HK-2 (cell line): ENCODE measurements around the gene MAGEA2B.
"Not testable (repeated sequence)": the region's sequence is repeated elsewhere in the genome, so short reads cannot be mapped to it uniquely, and the experiment has no call there.

Source experiments
- DNase-seq: peaks from one replicate; pipeline ENCODE4 v3.0.0-alpha.2; 2018; ENCODE audit not compliant: unreplicated experiment

MAGEA2B gene

DNA sequence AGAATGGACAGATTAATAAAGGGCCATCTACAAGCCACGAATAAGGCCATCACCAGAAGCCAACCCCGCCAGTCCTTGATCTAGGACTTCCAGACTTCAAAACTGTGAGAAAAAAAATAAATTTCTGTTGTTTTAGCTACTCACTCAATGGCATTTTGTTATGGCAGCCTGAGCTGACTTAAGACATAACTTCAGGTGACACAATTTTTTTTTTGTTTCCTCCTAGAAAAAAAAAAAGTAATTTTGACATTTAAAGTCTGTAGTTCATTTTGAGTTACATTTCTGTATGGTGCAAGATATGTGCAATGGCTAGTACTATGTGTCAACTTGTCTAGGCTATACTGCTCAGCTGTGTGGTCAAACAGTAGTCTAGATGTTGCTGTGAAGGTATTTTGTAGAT lies 44.5 kb downstream of the MAGEA2B start, which contains the start of gene CSAG3:
TSS of gene CSAG3 (plus strand) at position 301 of the 400 bp plus-strand sequence.
- DNase-seq = not testable (repeated sequence)

DNA sequence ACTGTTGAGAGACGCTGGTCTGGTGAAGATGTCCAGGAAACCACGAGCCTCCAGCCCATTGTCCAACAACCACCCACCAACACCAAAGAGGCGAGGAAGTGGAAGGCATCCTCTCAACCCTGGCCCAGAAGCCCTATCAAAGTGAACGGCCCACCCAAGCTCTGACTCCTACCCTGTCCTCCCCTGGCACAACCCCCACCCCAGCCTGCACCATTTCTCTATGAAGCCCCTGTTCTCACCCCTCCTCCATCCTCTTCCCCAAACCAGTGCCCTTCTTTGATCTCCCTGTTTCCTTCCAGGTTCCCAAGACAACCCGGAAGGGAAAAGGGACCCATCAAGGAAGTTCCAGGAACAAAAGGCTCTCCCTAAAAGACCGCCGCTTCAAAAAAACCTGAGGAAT lies 45.1 kb downstream of the MAGEA2B start:
- not testable (repeated sequence) for DNase-seq

DNA sequence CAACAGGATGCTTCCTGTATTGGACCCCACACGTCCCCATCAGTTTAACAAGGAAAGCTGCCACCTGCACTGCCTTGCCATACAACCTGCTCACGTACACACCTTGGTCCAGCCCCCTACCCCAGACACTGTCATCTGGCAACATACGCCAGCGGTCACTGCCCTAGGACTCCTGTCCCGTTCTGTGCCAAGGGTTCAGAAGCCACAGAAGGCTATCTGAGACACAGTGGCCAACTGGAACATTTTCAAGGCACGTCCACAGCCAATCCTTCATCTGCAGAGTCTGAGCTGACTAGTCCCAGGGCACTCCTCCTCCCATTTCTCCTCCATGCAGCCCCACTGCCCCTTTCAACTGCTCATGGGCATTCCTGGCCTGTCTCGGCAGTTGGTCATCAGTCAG lies 47.2 kb downstream of the MAGEA2B start:
- not testable (repeated sequence) for DNase-seq

DNA sequence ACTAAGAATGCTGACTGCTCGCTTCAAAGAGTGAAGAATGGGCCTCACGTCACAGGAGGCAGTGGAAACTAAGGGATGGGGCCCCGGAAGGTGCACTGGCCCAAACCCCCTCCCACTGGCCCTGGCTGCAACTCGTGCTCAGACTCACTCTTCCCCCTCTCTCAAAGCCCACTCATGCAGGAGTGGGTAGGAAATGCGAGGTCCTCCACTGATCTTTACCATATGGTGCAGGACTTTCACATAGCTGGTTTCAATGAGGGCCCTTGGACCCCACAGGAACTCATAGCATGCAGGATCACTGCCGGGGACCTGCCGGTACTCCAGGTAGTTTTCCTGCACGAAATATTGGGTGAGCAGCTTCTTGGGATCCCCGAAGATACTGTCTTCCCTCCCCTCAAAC lies 52.1 kb downstream of the MAGEA2B start:
- DNase-seq = not testable (repeated sequence)
